Activated T-helper 17 cell treated with anti-CD3 and anti-CD28 coated beads, Interleukin-2, amount 50 U/mL, for 72 hours (primary cell): Measurements from ENCODE around the gene AWAT2. TPM values are rescaled to one million over a fixed set of nuclear protein-coding genes. Genes with fewer than 3 reads are reported as not detected.
A peak's percentile ranks its signal among the peaks of the same experiment; 100 is the strongest.

Source experiments
- ATAC-seq: fragments of 150-1000 bp; cut with Tn5 transposase; replicated peaks from 2 replicates; pipeline ENCODE4 v1.10.0; 2021; ENCODE audit warnings: mild to moderate bottlenecking, moderate library complexity
- H3K27ac Mint-ChIP-seq: one replicate; pipeline ENCODE4 v1.8.0; 2022; ENCODE audit warnings: mixed read lengths
- H3K27me3 Mint-ChIP-seq: one replicate; pipeline ENCODE4 v1.8.0; 2022; ENCODE audit warnings: mixed read lengths
- H3K36me3 Mint-ChIP-seq: one replicate; pipeline ENCODE4 v1.8.0; 2022; ENCODE audit warnings: low read depth, mild to moderate bottlenecking, mixed read lengths
- H3K4me1 Mint-ChIP-seq: one replicate; pipeline ENCODE4 v1.8.0; 2022; ENCODE audit warnings: mixed read lengths
- H3K4me3 Mint-ChIP-seq: one replicate; pipeline ENCODE4 v1.8.0; 2022; ENCODE audit warnings: mild to moderate bottlenecking, mixed read lengths
- H3K9me3 Mint-ChIP-seq: one replicate; pipeline ENCODE4 v1.8.0; 2022; ENCODE audit warnings: mixed read lengths
- total RNA-seq, 2 donors: library from RNA; stranded (reverse); gene quantifications; one replicate each; pipeline ENCODE4 v1.2.3, GENCODE V29; 2022

Gene AWAT2
- total RNA-seq, 2 donors from 2014 or later: not detected

- Mint-ChIP-seq H3K4me3 (no peak overlapping the region), H3K27ac (no peak overlapping the region), H3K27me3 (no peaks in the 10 kb centered on the region), H3K9me3 (no peaks in the 10 kb centered on the region), H3K36me3 (no peaks in the 10 kb centered on the region), H3K4me1 (no peaks in the 10 kb centered on the region)
- ATAC-seq: no peak
Observed at GRCh38 chrX:69995362-69996112, 54.2 kb downstream of the AWAT2 start.

- Mint-ChIP-seq H3K27ac (no peak overlapping the region), H3K27me3 (no peaks in the 10 kb centered on the region), H3K36me3 (no peaks in the 10 kb centered on the region), H3K9me3 (no peaks in the 10 kb centered on the region), H3K4me3 (no peak overlapping the region), H3K4me1 (no peaks in the 10 kb centered on the region)
- peak; percentile 43 for ATAC-seq
Observed at GRCh38 chrX:69993494-69993893, 56.2 kb downstream of the AWAT2 start.

DNA sequence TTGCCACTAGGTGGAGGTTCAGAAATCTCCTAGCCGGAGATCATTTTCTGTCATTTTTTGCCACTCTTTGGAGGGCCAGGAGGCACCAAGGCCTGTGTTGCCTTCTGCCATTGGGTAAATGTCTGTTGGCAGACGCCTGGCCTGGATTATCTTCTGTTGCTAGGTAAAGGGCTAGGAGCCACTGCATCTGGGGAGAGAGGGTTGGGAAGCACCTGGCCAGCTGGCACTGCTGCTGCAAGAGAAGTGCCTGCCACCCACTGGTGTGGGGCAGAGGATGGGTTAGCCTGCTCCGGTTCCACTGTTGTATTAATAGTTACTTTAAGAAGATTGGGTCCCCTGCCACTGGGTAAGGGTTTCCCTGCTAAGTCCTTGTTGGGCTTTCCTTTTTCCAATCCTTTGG, 58.1 kb downstream of the AWAT2 start:
- H3K4me3 Mint-ChIP-seq: no peak overlapping the region
- H3K36me3 Mint-ChIP-seq: no peaks in the 10 kb centered on the region
- no peak overlapping the region for H3K27ac Mint-ChIP-seq
- H3K9me3 Mint-ChIP-seq: no peaks in the 10 kb centered on the region
- peaks cover 5% of the 10 kb centered on the region for H3K4me1 Mint-ChIP-seq
- H3K27me3 Mint-ChIP-seq: no peaks in the 10 kb centered on the region
- ATAC-seq: no peak

Other genes starting within 250 kb of the AWAT2 start
- not detected for gene OTUD6A, start 12.5 kb upstream of the AWAT2 start, total RNA-seq
- 10 to 100 TPM; 39.1 to 64.3 TPM for gene IGBP1, start 83.5 kb upstream of the AWAT2 start, total RNA-seq
- under 1 TPM in 1 of 2 donors, not detected in 1; 0.22 TPM for gene DGAT2L6, start 127.5 kb upstream of the AWAT2 start, total RNA-seq
- gene AWAT1, start 184.7 kb upstream of the AWAT2 start, total RNA-seq: not detected
- under 1 TPM; 0.35 to 0.85 TPM for gene P2RY4, start 210.3 kb upstream of the AWAT2 start, total RNA-seq
- gene ARR3, start 218.4 kb upstream of the AWAT2 start, total RNA-seq: not detected
- not detected for gene RAB41, start 232.2 kb upstream of the AWAT2 start, total RNA-seq
- 10 to 100 TPM; 21.6 to 32.1 TPM for gene PDZD11, start 240.0 kb upstream of the AWAT2 start, total RNA-seq
- 10 to 100 TPM; 25.4 to 30.3 TPM for gene KIF4A, start 240.2 kb upstream of the AWAT2 start, total RNA-seq